Activated CD8-positive, alpha-beta memory T cell treated with anti-CD3 and anti-CD28 coated beads, Interleukin-2, amount 50 U/mL, for 48 hours (primary cell): ENCODE results near the gene S100A14.
"Not testable (repeated sequence)": the region's sequence is repeated elsewhere in the genome, so short reads cannot be mapped to it uniquely, and the experiment has no call there.

Experiments used
- DNase-seq: peaks from one replicate; pipeline ENCODE4 v3.0.0-alpha.2; 2020

The S100A14 gene

DNA sequence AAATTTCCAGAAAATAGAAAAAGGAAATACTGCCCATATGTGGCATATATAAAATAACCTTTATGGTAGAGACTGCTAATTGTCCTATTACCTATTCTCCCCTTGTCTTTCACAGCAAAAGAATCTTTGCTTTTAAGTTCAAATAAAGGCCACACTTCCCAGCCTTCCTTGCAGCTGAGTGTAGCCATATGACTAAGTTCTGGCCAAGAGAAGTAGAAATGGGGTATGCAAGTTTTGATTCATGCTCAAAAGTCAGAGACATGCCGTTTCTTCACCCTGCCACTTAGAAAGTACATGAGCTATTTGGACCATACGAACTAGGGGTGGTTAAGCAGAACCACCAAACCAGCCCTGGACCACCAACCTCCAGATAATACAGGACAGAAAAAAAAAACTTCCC, 32.1 kb downstream of the S100A14 start:
- DNase-seq, result no peak

- not testable (repeated sequence) for DNase-seq
Observed at GRCh38 chr1:153583514-153583913, 32.6 kb downstream of the S100A14 start.

- not testable (repeated sequence) for DNase-seq
Observed at GRCh38 chr1:153582836-153583235, 33.3 kb downstream of the S100A14 start.

DNA sequence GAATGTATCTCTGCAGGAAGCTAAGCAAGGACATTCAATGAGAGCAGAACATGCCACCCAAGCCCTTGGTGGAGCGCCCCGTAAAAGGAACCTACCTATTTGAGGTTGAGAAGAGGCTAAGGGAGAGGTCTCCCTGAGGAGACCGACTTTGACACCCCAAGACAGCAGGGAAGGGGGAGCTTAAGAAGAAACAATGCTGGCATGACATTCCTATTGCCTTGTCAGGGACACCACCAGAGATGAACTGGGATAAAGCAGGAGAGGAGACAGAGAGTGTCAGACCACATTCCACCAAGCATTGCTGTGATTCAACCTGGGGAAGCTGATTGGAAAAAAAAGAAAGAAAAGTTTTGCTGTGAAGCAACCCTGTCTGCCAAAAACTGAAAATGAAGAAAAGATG, 37.2 kb downstream of the S100A14 start:
- no peak for DNase-seq

DNA sequence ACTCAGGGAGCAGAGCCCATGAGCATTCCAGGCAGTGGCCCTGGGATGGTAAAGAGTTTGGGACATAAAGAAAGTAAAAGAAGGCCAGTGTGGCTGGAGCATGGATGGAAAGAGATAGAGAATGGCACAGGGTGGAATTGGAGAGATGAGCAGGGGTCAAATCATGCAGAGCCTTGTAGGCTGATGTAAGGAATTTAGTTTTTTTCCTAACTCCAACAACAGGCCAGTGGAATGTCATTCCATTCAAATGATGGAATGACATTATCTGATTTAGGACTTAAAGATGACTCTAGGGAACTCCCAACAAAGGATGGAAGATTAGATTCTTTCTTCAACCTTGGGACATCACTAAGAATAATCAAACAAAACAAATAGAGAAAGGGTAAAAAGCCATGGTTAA, 37.6 kb downstream of the S100A14 start:
- DNase-seq, result no peak

DNA sequence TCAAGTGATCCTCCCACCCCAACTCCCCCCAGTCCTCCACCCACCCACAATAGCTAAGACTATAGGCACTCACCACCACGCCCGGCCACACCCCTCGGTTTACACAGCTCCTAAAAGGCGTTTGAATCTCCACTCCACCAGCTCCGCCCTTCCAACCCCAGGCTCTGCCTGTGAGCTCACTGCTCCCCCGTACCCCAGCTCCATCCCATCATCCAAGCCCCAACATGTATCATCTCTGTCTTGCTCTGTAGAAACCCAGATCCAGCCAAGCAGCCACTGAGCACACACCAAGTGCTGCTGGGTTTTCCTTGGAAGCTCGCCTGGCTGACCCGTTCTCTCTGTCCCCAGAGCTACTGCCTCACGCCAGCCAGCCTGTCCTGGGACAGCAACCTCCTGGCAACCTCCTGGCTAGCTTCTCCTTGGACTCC, 38.5 kb downstream of the S100A14 start:
- no peak for DNase-seq

- no peak for DNase-seq
Observed at GRCh38 chr1:153577138-153577537, 39.0 kb downstream of the S100A14 start.

GRCh38 chr1:153575497-153575896, 40.6 kb downstream of the S100A14 start:
- not testable (repeated sequence) for DNase-seq

DNA sequence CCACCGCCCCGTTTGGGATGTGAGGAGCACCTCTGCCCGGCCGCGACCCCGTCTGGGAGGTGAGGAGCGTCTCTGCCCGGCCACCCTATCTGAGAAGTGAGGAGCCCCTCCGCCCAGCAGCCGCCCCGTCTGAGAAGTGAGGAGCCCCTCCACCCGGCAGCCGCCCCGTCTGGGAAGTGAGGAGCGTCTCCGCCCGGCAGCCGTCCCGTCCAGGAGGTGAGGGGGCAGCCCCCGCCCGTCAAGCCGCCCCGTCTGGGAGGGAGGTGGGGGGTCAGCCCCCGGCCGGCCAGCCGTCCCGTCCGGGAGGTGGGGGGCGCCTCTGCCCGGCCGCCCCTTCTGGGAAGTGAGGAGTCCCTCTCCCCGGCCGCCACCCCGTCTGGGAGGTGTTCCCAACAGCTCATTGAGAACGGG, 41.0 kb downstream of the S100A14 start:
- DNase-seq, result not testable (repeated sequence)

DNA sequence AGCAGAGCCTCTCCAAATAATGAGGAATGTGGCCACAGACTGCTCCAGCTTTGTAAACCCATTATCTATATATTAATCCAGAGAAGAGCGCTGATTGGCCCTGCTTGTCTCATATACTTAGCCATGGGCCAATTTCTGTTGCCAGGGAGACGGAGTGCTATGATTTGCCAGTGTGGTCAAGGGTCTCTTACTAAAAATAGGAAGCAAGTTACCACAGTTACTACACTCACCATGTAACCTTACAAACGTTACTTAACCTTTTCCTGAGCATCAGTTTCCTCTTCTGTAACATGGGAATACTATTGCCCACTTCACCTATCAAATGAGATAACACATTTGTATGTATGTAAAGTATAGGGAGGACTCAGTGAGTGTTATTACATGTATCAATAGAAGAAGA, 42.8 kb downstream of the S100A14 start:
- DNase-seq, result no peak

DNA sequence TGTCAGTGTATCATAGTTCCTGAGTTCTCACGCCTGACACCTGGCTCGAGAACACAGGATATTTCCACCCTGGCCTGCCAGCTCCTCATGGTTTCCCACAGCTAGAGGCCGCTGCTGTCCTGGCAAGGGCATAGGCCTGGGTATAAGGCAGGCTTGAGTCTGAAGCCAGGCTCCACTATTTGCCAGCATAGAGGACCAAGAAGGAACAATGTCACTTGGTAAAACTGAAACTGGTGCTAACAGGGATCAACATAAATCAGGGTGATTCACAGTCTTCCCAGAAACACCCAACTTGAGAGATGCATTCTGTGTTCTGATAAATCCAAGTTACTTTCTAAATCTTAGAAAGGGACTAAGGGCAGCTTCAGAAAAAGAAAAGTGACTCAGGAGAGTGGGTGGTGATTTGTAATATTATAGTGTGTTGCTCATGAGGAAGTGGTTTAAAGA, 43.5 kb downstream of the S100A14 start:
- DNase-seq, result peak; percentile 77

DNA sequence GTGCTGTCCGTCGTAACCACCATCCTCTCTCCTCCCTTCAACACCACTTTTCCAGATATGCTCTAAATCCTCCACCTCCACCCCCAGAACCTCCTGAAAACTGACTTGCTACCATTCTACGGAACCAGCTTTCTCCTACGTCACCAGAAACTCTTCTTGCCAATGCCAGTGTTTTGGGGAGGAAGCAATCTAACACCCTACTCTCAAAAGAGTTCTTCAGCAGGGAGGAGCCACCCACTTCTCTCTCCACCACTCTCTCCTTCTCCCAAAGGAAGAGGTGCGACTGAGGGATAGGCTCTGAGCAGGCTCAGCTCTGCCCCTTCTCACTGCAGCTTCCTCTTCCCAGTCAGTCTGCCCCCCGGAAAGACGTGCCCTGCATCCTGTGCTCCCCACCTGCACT, 44.4 kb downstream of the S100A14 start:
- no peak for DNase-seq

- no peak for DNase-seq
Observed at GRCh38 chr1:153570874-153571273, 45.3 kb downstream of the S100A14 start.

- DNase-seq, result no peak
Observed at GRCh38 chr1:153569465-153569864, 46.7 kb downstream of the S100A14 start.

DNA sequence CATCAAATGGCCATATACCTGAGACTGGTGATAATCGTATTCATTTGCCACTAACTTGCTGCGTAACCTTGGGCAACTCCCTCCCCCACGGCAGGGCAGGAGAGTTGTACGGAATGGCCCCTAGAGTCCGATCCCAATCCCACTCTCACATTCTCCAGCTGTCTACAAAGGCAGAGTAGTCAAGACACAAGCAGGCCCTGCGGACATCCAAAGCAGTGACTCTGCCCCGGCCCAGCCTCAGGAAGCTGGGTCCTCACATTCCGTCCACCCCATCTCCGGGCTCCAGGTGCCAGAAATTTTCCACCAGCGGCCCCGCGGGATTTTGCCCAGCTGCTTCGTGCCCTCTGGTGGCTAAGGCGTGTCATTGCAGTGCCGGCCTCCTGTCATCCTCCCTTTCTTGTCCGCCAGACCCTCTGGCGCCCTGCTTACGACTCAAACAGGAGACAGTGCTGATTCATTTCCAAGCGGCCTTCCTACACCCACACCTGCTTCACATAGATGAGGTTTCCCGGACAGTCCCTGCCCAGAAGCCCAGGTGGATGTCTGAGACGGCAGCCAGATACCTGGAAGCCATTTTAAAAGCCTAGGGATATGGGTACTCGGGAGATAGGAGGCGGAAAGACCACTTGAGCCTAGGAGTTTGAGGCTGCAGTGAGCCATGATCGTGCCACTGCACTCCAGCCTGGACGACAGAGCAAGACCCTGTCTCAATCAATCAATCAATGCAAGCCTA, 47.6 kb downstream of the S100A14 start:
- peak; percentile 95 for DNase-seq

DNA sequence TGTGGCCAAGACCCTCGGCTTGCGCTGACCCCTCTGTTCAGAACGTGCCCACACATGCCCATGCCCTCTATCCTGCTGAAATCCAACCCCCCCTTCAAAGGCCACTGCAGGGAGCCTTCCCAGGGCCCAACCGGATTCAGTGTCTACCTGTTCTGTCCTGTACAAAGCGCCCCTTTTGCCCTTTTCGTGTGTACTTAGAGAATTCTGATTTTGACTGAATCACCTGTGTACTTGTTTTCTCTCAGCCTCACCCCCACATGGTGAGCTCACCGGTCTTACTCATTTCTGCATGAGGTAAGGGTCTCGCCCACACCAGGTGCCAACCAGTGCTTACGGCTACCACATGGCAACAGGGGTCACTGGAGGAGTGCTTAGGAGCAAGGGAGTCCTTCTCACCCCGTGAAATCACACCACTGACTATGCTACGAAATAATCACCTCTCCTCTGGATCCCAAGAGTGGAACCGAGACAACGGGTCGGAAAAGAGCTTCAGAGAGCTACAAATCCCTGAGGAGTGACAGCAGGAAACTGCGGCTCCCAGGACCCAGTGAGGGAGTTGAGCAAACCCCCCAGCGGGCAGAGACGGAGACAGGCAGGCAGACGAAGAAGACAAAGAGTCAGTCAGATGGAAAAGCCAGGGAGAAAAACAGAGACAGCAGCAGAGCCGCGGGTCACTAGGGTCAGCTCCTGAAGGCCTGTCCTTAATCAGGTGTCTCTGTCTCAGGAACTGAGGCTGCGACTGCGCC, 48.3 kb downstream of the S100A14 start:
- peak; percentile 75 for DNase-seq

GRCh38 chr1:153566414-153567371, 49.4 kb downstream of the S100A14 start:
- DNase-seq, result peak; percentile 89

DNA sequence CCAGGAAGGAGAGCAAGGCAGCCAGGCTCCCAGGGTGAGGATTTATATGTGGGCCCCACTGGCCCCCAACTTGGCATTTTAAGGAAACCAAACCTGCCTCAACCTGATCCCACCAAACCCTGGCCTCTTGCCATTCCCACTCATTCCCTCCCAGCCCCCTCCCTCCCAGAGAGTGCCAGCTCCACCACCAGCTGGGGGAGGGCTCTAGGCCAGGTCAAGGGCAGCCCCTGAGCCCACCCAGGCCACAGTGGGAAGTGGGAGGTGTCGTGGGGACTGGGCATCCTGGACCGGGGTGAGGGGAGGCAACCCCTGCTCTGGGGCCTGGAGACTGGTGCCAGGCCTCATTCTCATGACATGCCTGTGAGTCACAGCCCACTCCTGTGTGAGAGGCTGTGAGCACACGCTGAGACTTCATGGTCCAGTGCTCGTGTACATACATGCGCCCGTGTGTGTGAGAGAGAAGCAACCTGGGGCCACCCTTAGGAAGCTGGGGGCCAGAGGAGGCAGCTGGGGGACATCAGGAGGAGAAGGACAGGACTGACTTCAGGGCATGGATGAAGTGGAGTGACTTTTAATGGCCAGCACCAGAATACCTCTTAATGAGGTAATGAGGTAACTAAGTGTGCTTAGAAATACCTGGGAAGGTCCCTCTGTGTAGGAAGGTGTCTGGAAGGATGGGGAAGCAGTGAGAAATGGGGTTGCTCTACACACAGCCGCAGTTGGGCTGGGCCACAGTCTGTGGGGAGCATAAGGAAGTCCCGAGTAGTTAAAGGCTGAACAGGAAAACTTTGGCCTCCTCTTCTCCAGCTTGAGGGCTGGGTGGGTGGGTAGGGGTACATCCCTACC, 50.4 kb downstream of the S100A14 start, which contains the start of gene S100A2:
TSS of gene S100A2 (minus strand) at position 316 of the 846 bp plus-strand sequence. CDS start 1,967 bp downstream, outside the sequence.
- peak; percentile 79 for DNase-seq
